Activated naive CD4-positive, alpha-beta T cell treated with anti-CD3 and anti-CD28 coated beads, Interleukin-2, amount 50 U/mL, for 72 hours (primary cell): ENCODE measurements around the gene CCDC90B. TPM values are rescaled to one million over a fixed set of nuclear protein-coding genes. Genes with fewer than 3 reads are reported as not detected.

ENCODE experiments used
- ATAC-seq, 2 donors: fragments of 150-1000 bp; cut with Tn5 transposase; 2 replicates each; pipeline ENCODE4 v1.10.0; 2021; ENCODE audit warnings: mild to moderate bottlenecking in 2 of 2, moderate library complexity in 2 of 2
- DNase-seq, 2 donors: peaks; one replicate each; pipeline ENCODE4 v3.0.0; 2021 to 2022; ENCODE audit warnings: low spot score in 2 of 2
- H3K27ac Mint-ChIP-seq, 2 donors: one replicate each; pipeline ENCODE4 v1.8.0; 2022; ENCODE audit warnings: mild to moderate bottlenecking in 2 of 2, mixed read lengths in 2 of 2
- H3K36me3 Mint-ChIP-seq, 2 donors: one replicate each; pipeline ENCODE4 v1.8.0; 2022; ENCODE audit warnings: mixed read lengths in 2 of 2
- H3K9me3 Mint-ChIP-seq, 2 donors: one replicate each; pipeline ENCODE4 v1.8.0; 2022; ENCODE audit warnings: mixed read lengths in 2 of 2
- total RNA-seq, 2 donors: library from RNA; stranded (reverse); gene quantifications; one replicate each; pipeline ENCODE4 v1.2.3, GENCODE V29; 2022

CCDC90B gene
- total RNA-seq, 2 donors from 2014 or later, result 28.4 to 31.2 TPM

- Mint-ChIP-seq H3K27ac (no peak overlapping the region), H3K9me3 (no peaks in the 10 kb centered on the region), H3K36me3 (no peaks in the 10 kb centered on the region)
- no peak for DNase-seq
- no peak for ATAC-seq
Measured at GRCh38 chr11:83259559-83259958, 26.6 kb downstream of the CCDC90B start.

DNA sequence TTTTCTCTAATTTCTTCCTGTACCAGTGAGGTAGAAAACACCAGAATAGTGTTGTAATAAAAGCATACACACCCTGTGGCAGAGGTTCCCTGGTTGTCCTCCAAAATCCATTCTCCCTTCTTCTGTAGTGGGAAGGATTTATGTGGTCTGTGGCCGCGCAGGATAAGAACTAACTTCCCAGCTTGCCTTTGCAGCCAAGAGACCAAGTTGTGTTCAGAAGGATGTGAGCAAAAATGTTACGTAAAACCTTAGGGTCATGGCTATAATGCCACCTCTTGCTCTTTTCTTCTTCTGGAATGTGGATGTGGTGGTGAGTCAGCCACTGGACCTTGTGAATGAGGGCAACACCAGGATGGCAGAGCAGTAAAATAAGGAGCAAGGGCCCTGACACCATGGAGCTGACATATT, 28.4 kb downstream of the CCDC90B start:
- DNase-seq, result no peak
- H3K36me3 Mint-ChIP-seq, result no peaks in the 10 kb centered on the region
- no peak for ATAC-seq
- no peaks in the 10 kb centered on the region for H3K9me3 Mint-ChIP-seq
- no peak overlapping the region for H3K27ac Mint-ChIP-seq

DNA sequence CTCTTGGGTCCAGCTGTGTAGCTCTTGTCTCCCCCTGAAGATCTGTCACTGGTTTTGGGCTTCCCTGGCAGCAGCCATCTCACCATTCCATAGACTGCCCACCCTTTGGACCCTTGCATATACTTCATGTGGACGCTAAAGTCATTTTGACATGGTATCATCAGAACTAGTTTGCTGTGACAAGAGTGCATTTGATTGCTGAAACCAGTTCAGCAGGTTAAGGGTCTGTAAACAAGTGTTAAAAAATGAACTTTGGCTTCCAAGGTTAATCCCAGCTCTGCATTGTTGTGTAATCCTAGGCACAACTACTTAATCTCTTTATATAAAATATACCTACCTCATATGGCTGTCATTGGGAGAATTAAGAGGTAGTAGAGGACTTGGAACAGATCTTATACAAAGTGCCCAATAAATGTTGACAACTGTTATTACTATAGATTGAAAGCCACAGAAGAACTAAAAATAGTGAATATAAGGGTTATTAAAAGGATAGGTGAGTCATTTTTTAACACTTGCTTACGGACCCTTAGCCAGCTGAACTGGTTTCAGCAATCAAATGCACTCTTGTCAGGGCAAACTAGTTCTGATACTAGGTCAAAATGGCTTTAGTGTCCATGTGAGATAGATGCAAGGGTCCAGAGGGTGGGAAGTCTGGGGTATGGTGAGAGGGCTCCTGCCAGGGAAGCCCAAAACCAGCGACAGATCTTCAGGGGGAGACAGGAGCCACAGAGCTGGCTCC, 29.4 kb downstream of the CCDC90B start:
- ATAC-seq (no peak), DNase-seq (no peak)
- peak overlapping the region in 1 of 2 donors; percentile 69 for H3K27ac Mint-ChIP-seq
- H3K9me3 Mint-ChIP-seq, result no peaks in the 10 kb centered on the region
- H3K36me3 Mint-ChIP-seq, result no peaks in the 10 kb centered on the region

DNA sequence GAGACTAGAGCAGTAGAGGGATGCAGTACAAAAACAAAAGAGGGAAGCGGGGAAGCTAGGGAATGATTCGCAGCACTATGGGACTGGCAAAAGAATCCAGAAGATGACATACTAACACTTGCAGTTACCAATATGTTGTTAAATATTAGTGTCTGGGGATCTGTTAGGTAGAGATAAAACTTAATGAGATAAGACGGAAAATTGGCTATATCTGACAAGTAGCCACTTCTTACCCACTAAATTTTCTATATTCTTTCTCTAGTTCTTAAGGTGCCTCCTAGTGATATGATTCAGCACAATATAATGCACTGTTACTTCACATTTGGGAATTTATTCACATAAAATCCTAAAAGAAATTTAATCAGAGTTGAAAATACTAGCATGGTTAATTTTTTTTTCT, 30.8 kb downstream of the CCDC90B start:
- Mint-ChIP-seq H3K27ac (no peak overlapping the region), H3K9me3 (no peaks in the 10 kb centered on the region), H3K36me3 (no peaks in the 10 kb centered on the region)
- DNase-seq (no peak), ATAC-seq (no peak)

- H3K36me3 Mint-ChIP-seq, result no peaks in the 10 kb centered on the region
- no peaks in the 10 kb centered on the region for H3K9me3 Mint-ChIP-seq
- ATAC-seq, result no peak
- no peak for DNase-seq
- no peak overlapping the region for H3K27ac Mint-ChIP-seq
Measured at GRCh38 chr11:83252941-83253340, 33.2 kb downstream of the CCDC90B start.

- Mint-ChIP-seq H3K36me3 (no peaks in the 10 kb centered on the region), H3K9me3 (no peaks in the 10 kb centered on the region), H3K27ac (no peak overlapping the region)
- no peak for ATAC-seq
- no peak for DNase-seq
Measured at GRCh38 chr11:83252266-83252665, 33.9 kb downstream of the CCDC90B start.

DNA sequence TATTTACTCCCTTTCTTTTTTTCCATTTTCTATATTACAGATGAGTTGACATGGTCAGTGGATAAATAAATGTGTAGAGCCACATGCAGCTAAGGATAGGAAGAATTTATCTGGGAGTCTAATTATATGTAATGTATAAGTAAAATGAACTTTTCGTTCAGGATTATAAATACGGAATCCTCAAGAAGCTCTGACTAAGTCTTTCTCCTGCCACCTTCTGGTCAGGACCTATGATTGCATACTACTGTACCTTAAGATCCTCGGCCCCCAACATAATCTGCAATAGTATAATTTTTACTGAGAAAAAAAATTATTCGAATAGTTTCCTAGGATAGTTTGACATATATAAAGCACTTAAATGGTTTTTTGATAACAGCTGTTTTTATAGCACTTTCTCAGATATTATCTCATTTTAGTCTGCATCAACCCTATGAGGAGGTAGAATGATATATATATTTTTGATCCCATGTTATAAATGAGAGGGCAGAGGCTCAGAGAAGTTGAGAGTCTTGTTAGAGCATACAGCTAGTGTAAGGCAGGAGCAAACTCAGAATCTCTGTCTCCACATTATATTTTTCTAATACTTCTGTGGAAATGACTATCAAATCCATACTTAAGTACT, 36.1 kb downstream of the CCDC90B start:
- DNase-seq (no peak), ATAC-seq (peak; percentile 62 to 64)
- H3K27ac Mint-ChIP-seq, result no peak overlapping the region
- no peaks in the 10 kb centered on the region for H3K36me3 Mint-ChIP-seq
- no peaks in the 10 kb centered on the region for H3K9me3 Mint-ChIP-seq

- H3K36me3 Mint-ChIP-seq, result no peaks in the 10 kb centered on the region
- no peak for DNase-seq
- H3K9me3 Mint-ChIP-seq, result no peaks in the 10 kb centered on the region
- H3K27ac Mint-ChIP-seq, result no peak overlapping the region
- no peak for ATAC-seq
Measured at GRCh38 chr11:83249445-83249844, 36.7 kb downstream of the CCDC90B start.

- DNase-seq (no peak), ATAC-seq (peak; percentile 44 to 54)
- Mint-ChIP-seq H3K36me3 (no peaks in the 10 kb centered on the region), H3K9me3 (no peaks in the 10 kb centered on the region), H3K27ac (no peak overlapping the region)
Measured at GRCh38 chr11:83241291-83241946, 44.7 kb downstream of the CCDC90B start.

DNA sequence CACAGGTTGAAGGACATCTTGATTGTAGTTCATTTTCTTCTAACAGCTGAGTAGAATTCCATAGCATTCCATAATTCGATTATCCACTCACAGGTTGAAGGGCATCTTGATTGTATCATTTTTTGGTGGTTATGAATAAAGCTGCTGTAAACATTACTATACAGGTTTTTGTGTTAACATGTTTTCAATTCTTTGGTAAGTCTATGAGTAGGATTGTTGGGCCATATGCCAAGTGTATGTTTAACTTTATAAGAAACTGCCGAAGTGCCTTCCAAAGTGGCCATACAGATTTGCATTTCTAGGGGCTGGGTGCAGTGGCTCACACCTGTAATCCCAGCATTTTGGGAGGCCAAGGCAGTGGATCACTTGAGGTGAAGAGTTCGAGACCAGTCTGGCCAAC, 48.1 kb downstream of the CCDC90B start:
- Mint-ChIP-seq H3K9me3 (no peaks in the 10 kb centered on the region), H3K27ac (no peak overlapping the region), H3K36me3 (no peaks in the 10 kb centered on the region)
- ATAC-seq (no peak), DNase-seq (no peak)

- Mint-ChIP-seq H3K27ac (no peak overlapping the region), H3K9me3 (no peaks in the 10 kb centered on the region), H3K36me3 (no peaks in the 10 kb centered on the region)
- ATAC-seq, result no peak
- no peak for DNase-seq
Measured at GRCh38 chr11:83235825-83236224, 50.3 kb downstream of the CCDC90B start.

- ATAC-seq (no peak), DNase-seq (no peak)
- no peak overlapping the region for H3K27ac Mint-ChIP-seq
- H3K9me3 Mint-ChIP-seq, result no peaks in the 10 kb centered on the region
- H3K36me3 Mint-ChIP-seq, result no peaks in the 10 kb centered on the region
Measured at GRCh38 chr11:83223457-83223856, 62.7 kb downstream of the CCDC90B start.

GRCh38 chr11:83222499-83222898, 63.7 kb downstream of the CCDC90B start:
- ATAC-seq (no peak), DNase-seq (no peak)
- Mint-ChIP-seq H3K36me3 (no peaks in the 10 kb centered on the region), H3K27ac (no peak overlapping the region), H3K9me3 (no peaks in the 10 kb centered on the region)

DNA sequence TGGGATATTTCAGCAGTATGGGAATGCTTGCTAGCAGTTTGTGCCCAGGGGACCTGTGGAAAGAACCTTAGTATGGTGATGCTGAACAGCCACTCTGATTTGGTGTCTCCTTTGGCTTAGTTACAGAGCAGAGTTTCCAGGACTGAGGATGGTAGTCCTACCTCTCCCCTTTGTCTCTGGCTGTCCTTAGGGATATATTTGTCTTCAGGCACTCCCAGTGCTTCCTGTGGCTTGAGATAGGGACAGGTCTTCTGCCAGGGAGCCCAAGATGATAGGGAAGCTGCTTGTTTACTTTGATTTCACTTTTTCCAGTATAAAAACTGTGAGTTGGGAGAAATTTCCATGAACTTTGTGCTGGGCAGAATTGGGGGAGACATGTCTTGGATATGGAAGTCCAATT, 64.5 kb downstream of the CCDC90B start:
- DNase-seq (no peak), ATAC-seq (no peak)
- Mint-ChIP-seq H3K36me3 (no peaks in the 10 kb centered on the region), H3K9me3 (no peaks in the 10 kb centered on the region), H3K27ac (no peak overlapping the region)

DNA sequence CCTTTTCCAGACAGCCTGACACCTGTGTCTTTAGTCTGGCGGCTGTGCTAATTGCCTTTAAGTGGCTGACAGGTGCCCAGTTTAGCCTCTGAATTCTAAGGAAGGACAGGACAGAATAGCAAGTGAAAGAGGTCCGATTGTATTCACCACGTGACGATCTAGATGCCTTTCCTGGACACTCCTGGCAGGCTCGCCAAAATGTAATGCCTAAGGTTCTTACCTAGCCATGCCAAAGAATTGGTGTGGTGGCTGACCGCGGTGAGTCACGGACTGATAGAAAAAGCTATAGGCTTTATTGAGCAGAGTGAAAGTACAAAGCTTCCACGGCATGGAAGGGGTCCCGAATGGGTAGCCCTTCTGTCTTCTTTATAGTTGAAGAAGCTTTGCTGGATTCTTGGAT, 65.9 kb downstream of the CCDC90B start:
- DNase-seq (no peak), ATAC-seq (no peak)
- Mint-ChIP-seq H3K27ac (no peak overlapping the region), H3K36me3 (no peaks in the 10 kb centered on the region), H3K9me3 (no peaks in the 10 kb centered on the region)

- no peak overlapping the region for H3K27ac Mint-ChIP-seq
- no peaks in the 10 kb centered on the region for H3K36me3 Mint-ChIP-seq
- H3K9me3 Mint-ChIP-seq, result no peaks in the 10 kb centered on the region
- DNase-seq, result no peak
- no peak for ATAC-seq
Measured at GRCh38 chr11:83219095-83219494, 67.1 kb downstream of the CCDC90B start.
